Fibroblast of the aortic adventitia (primary cell): ENCODE results near the gene NFIA. TPM values are rescaled to one million over a fixed set of nuclear protein-coding genes. Genes with fewer than 3 reads are reported as not detected.

Source experiments
- DNase-seq: peaks from one replicate; pipeline ENCODE4 v3.0.0-alpha.2; 2010; ENCODE audit warnings: low read depth
- H3K4me3 ChIP-seq: 2 replicates; pipeline ENCODE4 v1.5.1; 2011; ENCODE audit warnings: low read depth, mild to moderate bottlenecking, control low read depth, low read length, moderate library complexity
- CTCF ChIP-seq: IDR thresholded peaks from 2 replicates; pipeline ENCODE4 v1.5.1; 2011; ENCODE audit warnings: mild to moderate bottlenecking, low read length, control low read depth, inconsistent platforms; ENCODE audit not compliant: insufficient read depth
- total RNA-seq: library from RNA; depleted of rRNA; stranded (reverse); fragments of >200 nt; gene quantifications from 2 replicates; pipeline ENCODE4 v1.2.3, GENCODE V29; 2012; ENCODE audit warnings: low replicate concordance

NFIA gene
- total RNA-seq, 1 donor: 32.0 TPM

DNA sequence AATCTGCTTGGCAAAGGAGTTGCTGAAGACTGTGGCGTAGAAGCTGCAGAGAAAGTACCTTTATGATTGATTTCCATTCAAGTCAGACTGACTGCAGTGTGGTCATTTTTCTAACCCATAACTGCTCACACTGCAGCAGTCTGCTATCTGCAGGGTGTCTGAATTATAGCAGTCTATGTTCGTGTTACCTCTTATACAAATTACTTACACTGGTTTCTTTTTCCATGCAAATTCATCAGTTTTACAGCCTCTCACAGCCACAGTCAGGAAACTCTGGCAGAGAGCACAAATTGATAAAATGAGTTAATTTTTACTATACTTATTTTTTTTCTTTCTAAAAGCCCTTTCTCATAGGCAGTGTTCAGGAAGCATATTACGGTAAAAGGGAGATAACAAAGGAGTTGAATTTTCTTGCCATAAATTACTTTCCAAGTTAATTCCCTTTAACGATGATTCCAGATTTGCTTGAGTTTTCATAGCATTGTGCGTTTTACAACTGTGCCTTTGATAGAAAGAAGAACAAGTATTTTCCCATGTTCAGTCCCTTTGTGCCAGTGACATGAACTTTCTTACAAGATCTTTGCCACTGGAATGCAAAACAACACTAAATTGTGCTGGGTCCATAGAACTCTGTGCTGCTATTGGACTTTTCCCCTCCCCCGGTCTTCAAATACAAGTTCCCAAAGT lies 261.5 kb downstream of the NFIA start:
- DNase-seq: no peak
- no peak for TF ChIP-seq CTCF
- no peak overlapping the region for H3K4me3 ChIP-seq

GRCh38 chr1:61344696-61345095 lies 262.3 kb downstream of the NFIA start:
- no peak for TF ChIP-seq CTCF
- peak; percentile 59 for DNase-seq
- no peak overlapping the region for H3K4me3 ChIP-seq

DNA sequence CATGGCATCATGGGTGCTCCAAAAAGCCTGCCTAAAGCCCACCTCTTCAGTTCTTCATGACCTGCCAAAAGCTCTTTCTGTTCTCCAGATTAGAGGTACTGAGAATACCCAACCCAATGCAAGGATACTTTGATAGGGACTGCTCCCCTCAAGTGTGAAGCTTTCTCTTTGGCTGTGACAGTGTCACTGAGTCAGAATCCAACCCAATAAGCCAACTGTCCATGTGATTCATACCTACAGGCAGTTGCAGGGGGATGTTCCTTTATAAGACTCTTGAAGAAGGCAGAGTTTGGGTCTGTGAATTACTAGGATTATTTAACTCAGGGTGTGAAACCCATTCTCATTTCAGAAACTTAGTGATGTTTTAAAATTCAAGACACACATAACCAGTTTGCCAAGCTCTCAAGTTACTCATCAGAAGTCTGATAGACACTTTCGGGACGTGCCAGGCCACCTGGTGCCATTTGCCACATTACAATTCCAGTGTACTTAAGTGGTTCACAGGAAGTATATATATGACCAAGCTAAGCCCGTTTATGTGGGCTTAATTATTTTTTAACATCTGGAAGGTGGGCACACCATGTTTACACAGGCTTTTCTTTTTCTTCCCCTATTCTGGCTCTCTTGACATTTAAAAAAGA lies 265.8 kb downstream of the NFIA start:
- DNase-seq: no peak
- no peak for TF ChIP-seq CTCF
- H3K4me3 ChIP-seq: no peak overlapping the region

DNA sequence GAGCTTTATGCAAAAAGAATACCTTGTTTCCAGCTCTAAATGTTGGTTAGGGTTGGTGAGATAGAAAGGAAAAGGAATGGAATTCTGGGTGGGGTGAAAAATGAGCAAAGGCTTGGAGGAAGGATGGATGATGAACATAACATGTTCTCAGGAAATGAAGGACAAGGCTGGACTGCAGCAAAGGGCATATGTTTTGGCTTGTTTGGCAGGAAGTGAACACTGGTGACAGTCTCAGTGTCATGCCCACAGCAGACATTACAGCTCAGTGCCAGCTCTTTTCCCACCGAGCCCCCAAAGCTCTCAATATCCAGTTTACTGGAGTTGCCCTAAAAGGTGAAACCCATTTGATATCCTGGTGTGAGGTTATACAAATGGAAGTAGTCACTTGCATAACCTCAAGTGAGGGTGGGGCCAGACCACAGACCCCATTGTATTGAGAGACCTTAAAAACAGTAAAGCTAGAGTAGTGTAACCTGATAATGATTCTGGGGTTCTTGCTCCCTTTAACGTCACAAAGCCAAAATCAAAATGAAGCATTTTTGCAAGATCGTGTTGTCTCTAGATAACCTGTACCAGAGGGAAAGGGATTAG lies 270.6 kb downstream of the NFIA start:
- no peak for DNase-seq
- TF ChIP-seq CTCF: no peak

DNA sequence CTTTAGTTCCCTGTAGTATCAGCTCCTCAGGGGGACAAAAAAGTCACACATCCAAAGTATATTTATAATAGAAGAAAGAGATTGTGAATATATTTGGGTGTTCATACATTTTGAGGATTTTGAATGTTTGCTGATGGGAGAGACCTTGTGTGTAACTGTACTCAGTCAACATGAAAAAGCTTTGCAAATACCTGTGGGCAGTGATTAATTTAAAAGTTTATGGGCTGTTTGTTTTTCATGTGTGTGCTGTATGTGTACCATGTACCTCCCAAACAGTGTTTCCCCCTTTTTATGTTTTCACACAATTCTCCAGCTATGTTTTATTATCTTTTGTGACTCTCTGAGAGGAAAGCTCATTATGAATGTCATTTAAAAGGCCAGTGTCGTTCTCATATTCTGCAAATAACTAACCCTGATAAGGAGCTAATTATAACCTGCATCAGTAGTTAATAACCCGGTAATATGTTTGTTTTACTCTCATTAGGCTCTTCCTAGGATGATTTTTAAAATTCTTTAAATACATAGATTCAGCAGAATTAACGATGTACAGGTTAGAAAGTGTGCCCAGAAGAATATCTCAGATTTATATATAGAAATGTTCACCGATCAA lies 271.5 kb downstream of the NFIA start:
- no peak for DNase-seq
- H3K4me3 ChIP-seq: no peak overlapping the region
- no peak for TF ChIP-seq CTCF

More for the DNA sequence above, 270.6 kb downstream of the NFIA start:
- no peak overlapping the region for H3K4me3 ChIP-seq

DNA sequence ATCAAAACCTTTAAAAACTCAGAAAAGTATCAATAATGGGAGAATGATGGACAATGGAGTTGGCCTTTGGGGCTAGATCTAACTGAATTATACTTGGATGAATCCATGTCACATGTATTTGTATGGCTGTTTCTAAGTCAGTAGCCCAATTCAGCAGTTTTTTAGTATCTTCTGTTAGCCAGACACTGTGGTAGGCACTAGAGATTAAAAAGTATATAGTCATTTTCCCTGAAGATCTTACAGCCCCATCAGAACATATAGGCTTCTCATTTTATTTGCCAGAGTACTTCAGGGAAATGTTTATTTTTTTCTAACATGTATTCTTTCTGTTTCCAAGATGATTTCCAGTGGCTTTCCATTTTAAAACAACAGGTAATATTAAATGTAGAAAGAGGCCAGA lies 273.7 kb downstream of the NFIA start:
- TF ChIP-seq CTCF: no peak
- H3K4me3 ChIP-seq: no peak overlapping the region
- no peak for DNase-seq
